Measurements from ENCODE around the gene EFNA1.

GRCh38 chr1:155116113-155116764, 11.4 kb upstream of the EFNA1 start:
- TF ChIP-seq CTCF (conservative IDR thresholded peaks at IDR 0.05; ENCODE audit: low read length) (no peak), EZH2phosphoT487 (IDR thresholded peaks at IDR 0.05; ENCODE audit: borderline replicate concordance, low read depth, low read length) (no peak)

Data from OCI-LY7 (cell line).